Forelimb muscle (tissue), 1 donor: ENCODE results near the gene CHCHD6. TPM values are rescaled to one million over a fixed set of nuclear protein-coding genes. Genes with fewer than 3 reads are reported as not detected.

Experiments
- DNase-seq: peaks from one replicate; pipeline ENCODE4 v3.0.0-alpha.2; 2013; ENCODE audit warnings: low read depth
- polyA plus RNA-seq: library from polyadenylated mRNA; unstranded; fragments of 120-200 nt; gene quantifications from one replicate; pipeline ENCODE4 v1.2.1, GENCODE V29; 2013; ENCODE audit not compliant: insufficient read length

The CHCHD6 gene
- polyA plus RNA-seq, 1 donor, result 7.9 TPM

GRCh38 chr3:127008236-127008635, 304.2 kb downstream of the CHCHD6 start:
- DNase-seq, result no peak

GRCh38 chr3:127009531-127009930, 305.5 kb downstream of the CHCHD6 start:
- DNase-seq, result no peak

Other genes starting within 250 kb of the CHCHD6 start
- gene ZXDC, start 228.3 kb upstream of the CHCHD6 start, polyA plus RNA-seq, result 25.6 TPM
- 0.10 TPM for gene UROC1, start 186.5 kb upstream of the CHCHD6 start, polyA plus RNA-seq
- 0.16 TPM for gene CHST13, start 180.1 kb upstream of the CHCHD6 start, polyA plus RNA-seq
- not detected for gene C3orf22, start 145.3 kb upstream of the CHCHD6 start, polyA plus RNA-seq
- gene TXNRD3, start 49.1 kb upstream of the CHCHD6 start, polyA plus RNA-seq, result 8.4 TPM